ENCODE data around the gene OR51E1. TPM values are rescaled to one million over a fixed set of nuclear protein-coding genes. Genes with fewer than 3 reads are reported as not detected.

Gene OR51E1
- total RNA-seq, 1 donor from 2014 or later: 1.9 TPM

DNA sequence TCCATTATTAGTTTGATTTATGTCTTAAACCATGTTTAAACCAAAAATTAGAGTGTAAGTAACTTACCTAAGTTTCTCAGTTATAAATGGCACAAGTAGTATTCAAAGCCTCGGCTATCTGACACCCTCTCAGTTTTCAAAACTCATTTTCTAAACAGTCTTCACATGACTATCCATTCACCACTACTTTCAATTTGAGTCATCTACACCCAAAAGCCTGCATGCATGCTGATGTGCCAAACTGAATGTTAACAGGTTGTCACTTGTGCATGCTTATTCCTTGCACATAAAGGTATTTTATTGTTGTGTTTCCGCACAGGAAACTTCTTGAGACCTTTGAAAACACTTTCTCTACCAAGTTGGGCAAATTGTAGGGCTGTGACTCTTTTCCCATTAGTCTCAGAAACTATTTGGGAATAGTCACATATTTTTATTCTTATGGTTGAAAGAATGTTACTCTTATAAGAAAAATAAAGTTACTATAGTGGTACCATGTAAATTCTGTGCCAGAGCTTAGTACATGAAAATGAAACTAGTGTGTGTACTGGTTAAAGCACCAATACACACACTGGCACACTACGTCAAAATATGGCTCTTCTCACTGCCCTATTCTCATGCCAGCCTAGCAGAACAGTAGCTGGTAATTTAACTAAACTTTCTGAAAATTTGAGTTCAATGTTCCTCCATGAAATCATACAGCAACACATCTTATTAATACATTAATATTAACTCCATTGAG lies 56.1 kb downstream of the OR51E1 start:
- intact Hi-C loops (cut with DNase I): no loop called here
- DNase-seq (ENCODE audit: missing footprints) (no peak), ATAC-seq (no peak)

GRCh38 chr11:4700436-4700820 lies 56.6 kb downstream of the OR51E1 start:
- DNase-seq (ENCODE audit: missing footprints) (no peak), ATAC-seq (no peak)
- intact Hi-C loops (cut with DNase I): no loop called here

GRCh38 chr11:4704054-4704789 lies 60.4 kb downstream of the OR51E1 start, which contains the start of gene MMP26:
TSS of gene MMP26 (plus strand) at chr11:4704784.
- intact Hi-C loops (cut with DNase I): no loop called here
- ATAC-seq: no peak

DNA sequence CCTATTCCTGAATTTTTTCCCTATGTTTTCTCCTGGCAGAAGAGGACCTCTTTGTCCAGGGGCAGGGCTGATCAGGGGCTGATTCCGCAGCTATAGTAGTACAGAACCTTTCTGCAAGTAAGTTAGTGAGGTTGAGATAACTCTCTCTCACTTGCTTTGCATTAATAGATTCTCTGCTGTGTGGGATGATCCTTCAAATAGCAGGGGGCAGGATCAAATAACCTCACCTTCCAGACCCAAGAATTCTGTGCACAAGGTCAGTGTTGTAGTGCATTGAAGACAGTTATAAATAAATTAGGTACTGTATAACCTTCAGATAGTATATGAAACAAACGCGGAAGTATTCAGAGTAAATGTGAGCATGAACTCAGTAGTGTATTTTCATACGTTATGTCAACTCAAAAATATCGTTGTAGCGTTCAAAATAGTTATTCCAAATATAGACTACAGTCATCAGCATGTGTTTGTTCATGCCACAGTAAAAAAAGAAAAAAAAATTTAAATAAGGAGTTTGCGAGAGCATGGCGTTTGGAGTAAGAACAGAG lies 61.1 kb downstream of the OR51E1 start:
- DNase-seq (ENCODE audit: missing footprints) (no peak), ATAC-seq (no peak)
- intact Hi-C loops (cut with DNase I): no loop called here

More at GRCh38 chr11:4704054-4704789, 60.4 kb downstream of the OR51E1 start, which contains the start of gene MMP26:
- DNase-seq (ENCODE audit: missing footprints): no peak

Other genes starting within 250 kb of the OR51E1 start
- gene OR52K2, start 194.7 kb upstream of the OR51E1 start, total RNA-seq: not detected
- not detected for gene OR52K1, start 161.3 kb upstream of the OR51E1 start, total RNA-seq
- gene OR52M1, start 98.8 kb upstream of the OR51E1 start, total RNA-seq: not detected
- gene OR52I2, start 62.2 kb upstream of the OR51E1 start, total RNA-seq: not detected
- gene OR52I1, start 49.9 kb upstream of the OR51E1 start, total RNA-seq: not detected
- gene TRIM68, start 35.8 kb upstream of the OR51E1 start, total RNA-seq: 11.6 TPM
- gene OR51D1, start 6.5 kb upstream of the OR51E1 start, total RNA-seq: not detected
- gene OR51E2, start 53.9 kb downstream of the OR51E1 start, total RNA-seq: 0.30 TPM
- not detected for gene MMP26, start 60.8 kb downstream of the OR51E1 start, total RNA-seq
- gene OR51F1, start 126.0 kb downstream of the OR51E1 start, total RNA-seq: not detected
- gene OR52R1, start 160.4 kb downstream of the OR51E1 start, total RNA-seq: not detected
- not detected for gene OR51F2, start 177.3 kb downstream of the OR51E1 start, total RNA-seq
- not detected for gene OR51S1, start 205.2 kb downstream of the OR51E1 start, total RNA-seq
- gene OR51T1, start 237.9 kb downstream of the OR51E1 start, total RNA-seq: not detected

Data from Right ventricle myocardium inferior (tissue), 1 donor.